Liver (tissue), 3 donors: ENCODE data around the gene NR6A1.

ENCODE experiments used
- JUND ChIP-seq, 2 donors: IDR thresholded peaks; 2 replicates each; pipeline ENCODE4 v1.6.1; 2016; ENCODE audit warnings: antibody characterized with exemption in 2 of 2
- RAD21 ChIP-seq, 2 donors: IDR thresholded peaks; 2 replicates each; pipeline ENCODE4 v1.6.1; 2016; ENCODE audit warnings: antibody characterized with exemption in 2 of 2, mild to moderate bottlenecking in 2 of 2
- TF ChIP-seq, protein P1 (sequence below): IDR thresholded peaks from 2 replicates; pipeline ENCODE4 v1.6.1; 2016; ENCODE audit warnings: antibody characterized with exemption
- TF ChIP-seq, protein P2 (sequence below): IDR thresholded peaks from 2 replicates; pipeline ENCODE4 v1.6.1; 2016; ENCODE audit warnings: antibody characterized with exemption, mild to moderate bottlenecking
- TF ChIP-seq, protein P3 (sequence below): fragments of 150-350 bp; IDR thresholded peaks from 2 replicates; pipeline ENCODE4 v1.5.1; 2017; ENCODE audit warnings: improper control_type of control experiment, low read depth, low read length; ENCODE audit not compliant: missing input control
- donor health status: healthy.
- donor health status: healthy.

DNA sequence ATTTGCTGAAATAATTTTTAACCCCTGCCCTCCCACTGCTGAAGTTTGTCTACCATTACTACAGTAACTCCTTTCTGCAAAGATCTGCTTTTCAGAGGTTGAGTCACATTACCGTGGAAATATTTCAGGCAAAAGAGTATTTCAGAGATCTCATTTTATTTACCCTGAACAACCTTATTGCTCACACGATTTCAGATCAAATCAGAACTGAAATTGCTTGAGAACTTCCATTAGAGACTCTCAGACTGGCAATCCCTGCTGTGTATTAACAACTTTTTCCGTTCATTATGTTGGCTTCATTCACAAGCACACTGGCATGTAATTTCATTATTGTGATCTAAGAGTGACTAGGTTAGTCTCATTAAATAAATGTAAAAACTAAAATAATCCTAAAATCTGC is 16.1 kb downstream of the NR6A1 start:
- TF ChIP-seq RAD21 (IDR thresholded peaks at IDR 0.05) (no peak), JUND (IDR thresholded peaks at IDR 0.05) (no peak)
- TF ChIP-seq, protein P1, sequence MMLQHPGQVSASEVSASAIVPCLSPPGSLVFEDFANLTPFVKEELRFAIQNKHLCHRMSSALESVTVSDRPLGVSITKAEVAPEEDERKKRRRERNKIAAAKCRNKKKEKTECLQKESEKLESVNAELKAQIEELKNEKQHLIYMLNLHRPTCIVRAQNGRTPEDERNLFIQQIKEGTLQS: no peak
- TF ChIP-seq, protein P2, sequence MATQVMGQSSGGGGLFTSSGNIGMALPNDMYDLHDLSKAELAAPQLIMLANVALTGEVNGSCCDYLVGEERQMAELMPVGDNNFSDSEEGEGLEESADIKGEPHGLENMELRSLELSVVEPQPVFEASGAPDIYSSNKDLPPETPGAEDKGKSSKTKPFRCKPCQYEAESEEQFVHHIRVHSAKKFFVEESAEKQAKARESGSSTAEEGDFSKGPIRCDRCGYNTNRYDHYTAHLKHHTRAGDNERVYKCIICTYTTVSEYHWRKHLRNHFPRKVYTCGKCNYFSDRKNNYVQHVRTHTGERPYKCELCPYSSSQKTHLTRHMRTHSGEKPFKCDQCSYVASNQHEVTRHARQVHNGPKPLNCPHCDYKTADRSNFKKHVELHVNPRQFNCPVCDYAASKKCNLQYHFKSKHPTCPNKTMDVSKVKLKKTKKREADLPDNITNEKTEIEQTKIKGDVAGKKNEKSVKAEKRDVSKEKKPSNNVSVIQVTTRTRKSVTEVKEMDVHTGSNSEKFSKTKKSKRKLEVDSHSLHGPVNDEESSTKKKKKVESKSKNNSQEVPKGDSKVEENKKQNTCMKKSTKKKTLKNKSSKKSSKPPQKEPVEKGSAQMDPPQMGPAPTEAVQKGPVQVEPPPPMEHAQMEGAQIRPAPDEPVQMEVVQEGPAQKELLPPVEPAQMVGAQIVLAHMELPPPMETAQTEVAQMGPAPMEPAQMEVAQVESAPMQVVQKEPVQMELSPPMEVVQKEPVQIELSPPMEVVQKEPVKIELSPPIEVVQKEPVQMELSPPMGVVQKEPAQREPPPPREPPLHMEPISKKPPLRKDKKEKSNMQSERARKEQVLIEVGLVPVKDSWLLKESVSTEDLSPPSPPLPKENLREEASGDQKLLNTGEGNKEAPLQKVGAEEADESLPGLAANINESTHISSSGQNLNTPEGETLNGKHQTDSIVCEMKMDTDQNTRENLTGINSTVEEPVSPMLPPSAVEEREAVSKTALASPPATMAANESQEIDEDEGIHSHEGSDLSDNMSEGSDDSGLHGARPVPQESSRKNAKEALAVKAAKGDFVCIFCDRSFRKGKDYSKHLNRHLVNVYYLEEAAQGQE: no peak
- TF ChIP-seq, protein P3, sequence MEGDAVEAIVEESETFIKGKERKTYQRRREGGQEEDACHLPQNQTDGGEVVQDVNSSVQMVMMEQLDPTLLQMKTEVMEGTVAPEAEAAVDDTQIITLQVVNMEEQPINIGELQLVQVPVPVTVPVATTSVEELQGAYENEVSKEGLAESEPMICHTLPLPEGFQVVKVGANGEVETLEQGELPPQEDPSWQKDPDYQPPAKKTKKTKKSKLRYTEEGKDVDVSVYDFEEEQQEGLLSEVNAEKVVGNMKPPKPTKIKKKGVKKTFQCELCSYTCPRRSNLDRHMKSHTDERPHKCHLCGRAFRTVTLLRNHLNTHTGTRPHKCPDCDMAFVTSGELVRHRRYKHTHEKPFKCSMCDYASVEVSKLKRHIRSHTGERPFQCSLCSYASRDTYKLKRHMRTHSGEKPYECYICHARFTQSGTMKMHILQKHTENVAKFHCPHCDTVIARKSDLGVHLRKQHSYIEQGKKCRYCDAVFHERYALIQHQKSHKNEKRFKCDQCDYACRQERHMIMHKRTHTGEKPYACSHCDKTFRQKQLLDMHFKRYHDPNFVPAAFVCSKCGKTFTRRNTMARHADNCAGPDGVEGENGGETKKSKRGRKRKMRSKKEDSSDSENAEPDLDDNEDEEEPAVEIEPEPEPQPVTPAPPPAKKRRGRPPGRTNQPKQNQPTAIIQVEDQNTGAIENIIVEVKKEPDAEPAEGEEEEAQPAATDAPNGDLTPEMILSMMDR: no peak
